ENCODE data around the gene PHF12. TPM values are rescaled to one million over a fixed set of nuclear protein-coding genes. Genes with fewer than 3 reads are reported as not detected.

Gene PHF12
- total RNA-seq, 1 donor from 2014 or later: 33.6 TPM

GRCh38 chr17:28860363-28860808 is 90.9 kb downstream of the PHF12 start:
- Mint-ChIP-seq H3K36me3 (ENCODE audit: low read depth) (peaks cover 19% of the 10 kb centered on the region), H3K27ac (ENCODE audit: unreplicated experiment) (no peak overlapping the region), H3K4me3 (ENCODE audit: unreplicated experiment) (no peak overlapping the region), H3K27me3 (ENCODE audit: low read depth) (no peaks in the 10 kb centered on the region), H3K9me3 (ENCODE audit: low read depth) (no peaks in the 10 kb centered on the region), H3K4me1 (ENCODE audit: low read depth) (peaks cover 5% of the 10 kb centered on the region)
- TF ChIP-seq, protein P1, sequence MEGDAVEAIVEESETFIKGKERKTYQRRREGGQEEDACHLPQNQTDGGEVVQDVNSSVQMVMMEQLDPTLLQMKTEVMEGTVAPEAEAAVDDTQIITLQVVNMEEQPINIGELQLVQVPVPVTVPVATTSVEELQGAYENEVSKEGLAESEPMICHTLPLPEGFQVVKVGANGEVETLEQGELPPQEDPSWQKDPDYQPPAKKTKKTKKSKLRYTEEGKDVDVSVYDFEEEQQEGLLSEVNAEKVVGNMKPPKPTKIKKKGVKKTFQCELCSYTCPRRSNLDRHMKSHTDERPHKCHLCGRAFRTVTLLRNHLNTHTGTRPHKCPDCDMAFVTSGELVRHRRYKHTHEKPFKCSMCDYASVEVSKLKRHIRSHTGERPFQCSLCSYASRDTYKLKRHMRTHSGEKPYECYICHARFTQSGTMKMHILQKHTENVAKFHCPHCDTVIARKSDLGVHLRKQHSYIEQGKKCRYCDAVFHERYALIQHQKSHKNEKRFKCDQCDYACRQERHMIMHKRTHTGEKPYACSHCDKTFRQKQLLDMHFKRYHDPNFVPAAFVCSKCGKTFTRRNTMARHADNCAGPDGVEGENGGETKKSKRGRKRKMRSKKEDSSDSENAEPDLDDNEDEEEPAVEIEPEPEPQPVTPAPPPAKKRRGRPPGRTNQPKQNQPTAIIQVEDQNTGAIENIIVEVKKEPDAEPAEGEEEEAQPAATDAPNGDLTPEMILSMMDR (IDR thresholded peaks at IDR 0.05): no peak
- DNase-seq (ENCODE audit: low spot score): no peak

GRCh38 chr17:28858801-28859355 is 92.4 kb downstream of the PHF12 start:
- Mint-ChIP-seq H3K36me3 (ENCODE audit: low read depth) (peaks cover 19% of the 10 kb centered on the region), H3K9me3 (ENCODE audit: low read depth) (no peaks in the 10 kb centered on the region), H3K27me3 (ENCODE audit: low read depth) (no peaks in the 10 kb centered on the region)

GRCh38 chr17:28857905-28858800 is 93.2 kb downstream of the PHF12 start:
- Mint-ChIP-seq H3K4me1 (ENCODE audit: low read depth) (peaks cover 17% of the 10 kb centered on the region), H3K27me3 (ENCODE audit: low read depth) (no peaks in the 10 kb centered on the region), H3K36me3 (ENCODE audit: low read depth) (peaks cover 19% of the 10 kb centered on the region), H3K4me3 (ENCODE audit: unreplicated experiment) (no peak overlapping the region), H3K9me3 (ENCODE audit: low read depth) (no peaks in the 10 kb centered on the region), H3K27ac (ENCODE audit: unreplicated experiment) (no peak overlapping the region)
- TF ChIP-seq, protein P1 (IDR thresholded peaks at IDR 0.05): no peak
- DNase-seq (ENCODE audit: low spot score): no peak

More at GRCh38 chr17:28858801-28859355, 92.4 kb downstream of the PHF12 start:
- Mint-ChIP-seq H3K4me3 (ENCODE audit: unreplicated experiment) (no peak overlapping the region), H3K27ac (ENCODE audit: unreplicated experiment) (no peak overlapping the region), H3K4me1 (ENCODE audit: low read depth) (peaks cover 17% of the 10 kb centered on the region)
- no peak for DNase-seq (ENCODE audit: low spot score)
- TF ChIP-seq, protein P1 (IDR thresholded peaks at IDR 0.05): no peak

GRCh38 chr17:28856028-28856574 is 95.2 kb downstream of the PHF12 start:
- H3K9me3 Mint-ChIP-seq (ENCODE audit: low read depth): no peaks in the 10 kb centered on the region
- DNase-seq (ENCODE audit: low spot score): no peak
- TF ChIP-seq, protein P1 (IDR thresholded peaks at IDR 0.05): no peak
- H3K36me3 Mint-ChIP-seq (ENCODE audit: low read depth): peaks cover 19% of the 10 kb centered on the region
- no peaks in the 10 kb centered on the region for H3K27me3 Mint-ChIP-seq (ENCODE audit: low read depth)
- H3K4me1 Mint-ChIP-seq (ENCODE audit: low read depth): peaks cover 17% of the 10 kb centered on the region
- H3K4me3 Mint-ChIP-seq (ENCODE audit: unreplicated experiment): peak overlapping the region; percentile 84
- no peak overlapping the region for H3K27ac Mint-ChIP-seq (ENCODE audit: unreplicated experiment)

DNA sequence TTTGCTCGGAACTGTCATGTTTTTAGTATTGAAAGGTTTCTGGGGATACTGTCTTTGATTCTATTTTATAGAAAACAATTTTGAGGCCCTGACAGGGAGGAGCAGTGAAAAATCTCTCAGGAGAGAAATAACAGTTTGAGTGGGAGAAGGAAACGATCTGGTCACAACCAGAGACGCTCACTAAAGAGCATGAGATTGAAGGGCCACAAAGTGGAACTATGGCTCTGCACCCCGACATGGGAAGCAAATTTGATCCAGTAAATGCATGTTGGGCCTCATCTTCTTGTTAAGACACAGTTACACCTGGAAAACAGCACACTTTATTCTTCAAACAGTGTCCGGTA is 96.0 kb downstream of the PHF12 start:
- H3K27me3 Mint-ChIP-seq (ENCODE audit: low read depth): no peaks in the 10 kb centered on the region
- peaks cover 17% of the 10 kb centered on the region for H3K4me1 Mint-ChIP-seq (ENCODE audit: low read depth)
- H3K27ac Mint-ChIP-seq (ENCODE audit: unreplicated experiment): peak overlapping the region; percentile 78
- H3K4me3 Mint-ChIP-seq (ENCODE audit: unreplicated experiment): peak overlapping the region; percentile 84
- TF ChIP-seq, protein P1 (IDR thresholded peaks at IDR 0.05): no peak
- DNase-seq (ENCODE audit: low spot score): no peak
- no peaks in the 10 kb centered on the region for H3K9me3 Mint-ChIP-seq (ENCODE audit: low read depth)
- H3K36me3 Mint-ChIP-seq (ENCODE audit: low read depth): peaks cover 17% of the 10 kb centered on the region

All from chondrocyte (in vitro differentiated cells).